Kidney tubule cell (primary cell): Measurements from ENCODE around the gene GATD1.
"Not testable (repeated sequence)": the region's sequence is repeated elsewhere in the genome, so short reads cannot be mapped to it uniquely, and the experiment has no call there.

ENCODE experiments used
- DNase-seq: peaks from one replicate; pipeline ENCODE4 v3.0.0-alpha.2; 2018; ENCODE audit warnings: low spot score

Gene GATD1

DNA sequence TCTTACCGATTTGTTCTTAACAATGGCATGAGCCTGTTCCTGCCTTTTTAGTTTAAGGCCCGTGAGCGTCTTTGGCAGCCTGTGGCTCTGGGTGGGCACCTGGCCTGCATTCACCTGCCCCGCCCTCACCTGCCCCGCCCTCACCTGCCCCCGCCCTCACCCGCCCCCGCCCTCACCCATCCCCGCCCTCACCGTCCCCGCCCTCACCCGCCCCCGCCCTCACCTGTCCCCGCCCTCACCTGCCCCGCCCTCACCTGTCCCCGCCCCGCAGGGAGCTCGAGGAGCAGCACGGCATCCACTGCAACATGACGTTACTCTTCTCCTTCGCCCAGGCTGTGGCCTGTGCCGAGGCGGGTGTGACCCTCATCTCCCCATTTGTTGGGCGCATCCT lies 14.2 kb downstream of the GATD1 start:
- no peak for DNase-seq

GRCh38 chr11:762421-763072 lies 14.7 kb downstream of the GATD1 start:
- DNase-seq, result peak; percentile 78

- no peak for DNase-seq
Observed at GRCh38 chr11:761526-762108, 15.7 kb downstream of the GATD1 start.

GRCh38 chr11:760236-760635 lies 17.1 kb downstream of the GATD1 start:
- no peak for DNase-seq

GRCh38 chr11:749731-750130 lies 27.6 kb downstream of the GATD1 start:
- no peak for DNase-seq

DNA sequence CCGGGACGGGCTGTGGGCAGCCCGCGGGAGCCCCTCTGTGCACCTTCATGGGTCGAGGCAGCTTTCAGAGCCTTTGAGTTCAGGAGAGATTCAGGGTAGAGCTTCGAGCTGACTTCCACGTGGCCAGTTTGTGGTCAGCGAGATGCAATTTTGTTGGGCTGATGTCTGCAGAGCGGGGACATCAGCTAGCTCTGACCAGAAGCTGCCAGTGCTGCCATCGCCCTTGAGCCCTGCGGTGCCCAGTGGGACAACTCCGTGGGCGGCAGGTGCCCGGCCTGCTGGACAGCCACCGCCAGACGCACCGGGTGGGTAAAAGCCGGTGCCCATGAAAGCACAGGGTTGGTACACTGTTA lies 29.3 kb downstream of the GATD1 start:
- DNase-seq, result peak; percentile 41

GRCh38 chr11:747158-748006 lies 29.9 kb downstream of the GATD1 start, which contains the start of gene TALDO1:
TSS of gene TALDO1 (plus strand) at chr11:747464. CDS start at chr11:747482, 18 bp downstream.
- DNase-seq, result peak; percentile 90

GRCh38 chr11:746289-747157 lies 30.8 kb downstream of the GATD1 start:
- DNase-seq, result peak; percentile 67

DNA sequence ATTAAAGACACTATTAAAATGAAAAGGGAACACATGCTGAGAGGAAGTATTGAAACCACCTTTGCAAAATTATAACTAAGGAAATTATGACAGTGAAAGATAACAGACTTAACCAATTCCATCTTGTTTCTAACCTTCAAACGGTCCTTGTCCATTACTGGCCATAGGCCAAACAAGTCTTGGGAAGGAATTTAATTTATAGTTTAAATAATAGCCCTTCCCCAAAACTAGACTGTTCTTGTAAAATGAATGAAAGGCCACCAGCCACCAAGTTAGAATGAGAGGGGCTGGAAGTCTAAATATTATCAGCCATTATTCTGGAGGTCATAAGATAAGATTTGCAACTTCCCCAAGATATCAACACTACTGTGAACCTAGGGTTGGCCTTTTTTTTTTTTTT lies 31.9 kb downstream of the GATD1 start:
- DNase-seq, result no peak

DNA sequence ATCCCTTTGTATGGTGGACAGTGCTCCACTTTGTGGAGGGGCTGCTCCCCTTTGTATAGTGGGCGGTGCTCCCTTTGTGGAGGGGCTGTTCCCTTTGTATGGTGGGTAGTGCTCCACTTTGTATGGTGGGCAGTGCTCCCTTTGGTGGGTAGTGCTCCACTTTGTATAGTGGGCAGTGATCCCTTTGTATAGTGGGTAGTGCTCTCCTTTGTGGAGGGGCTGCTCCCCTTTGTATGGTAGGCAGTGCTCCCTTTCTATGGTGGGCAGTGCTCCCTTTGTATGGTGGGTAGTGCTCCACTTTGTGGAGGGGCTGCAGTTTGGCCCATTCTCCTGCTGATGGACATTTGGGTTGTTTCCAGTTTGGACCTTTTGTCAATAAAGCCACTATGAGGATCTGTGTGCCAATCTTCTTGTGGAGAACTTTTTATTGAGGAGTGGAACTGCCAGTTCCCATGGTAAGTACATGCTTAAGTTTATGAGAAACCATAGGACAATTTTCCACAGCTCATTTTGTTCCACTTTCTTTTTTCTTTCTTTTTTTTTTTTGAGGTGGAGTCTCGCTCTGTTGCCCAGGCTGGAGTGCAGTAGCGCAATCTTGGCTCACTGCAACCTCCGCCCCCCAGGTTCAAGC lies 34.6 kb downstream of the GATD1 start:
- DNase-seq, result no peak

DNA sequence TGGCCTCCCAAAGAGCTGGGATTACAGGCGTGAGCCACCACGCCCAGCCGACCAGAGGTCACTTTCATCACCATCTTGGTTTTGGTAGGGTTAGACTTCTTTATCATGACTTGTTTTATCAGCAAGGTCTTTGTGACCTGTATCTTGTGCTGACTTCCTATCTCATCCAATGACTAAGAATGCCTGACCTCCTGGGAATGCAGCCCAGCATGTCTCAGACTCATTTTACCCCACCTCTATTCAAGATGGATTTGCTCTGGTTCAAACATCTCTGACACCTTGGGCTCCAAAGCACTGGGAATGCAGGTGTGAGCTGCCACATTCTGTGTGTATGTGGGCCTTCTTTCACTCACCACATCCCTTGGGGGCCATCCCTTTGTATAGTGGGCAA lies 35.1 kb downstream of the GATD1 start:
- peak; percentile 26 for DNase-seq

DNA sequence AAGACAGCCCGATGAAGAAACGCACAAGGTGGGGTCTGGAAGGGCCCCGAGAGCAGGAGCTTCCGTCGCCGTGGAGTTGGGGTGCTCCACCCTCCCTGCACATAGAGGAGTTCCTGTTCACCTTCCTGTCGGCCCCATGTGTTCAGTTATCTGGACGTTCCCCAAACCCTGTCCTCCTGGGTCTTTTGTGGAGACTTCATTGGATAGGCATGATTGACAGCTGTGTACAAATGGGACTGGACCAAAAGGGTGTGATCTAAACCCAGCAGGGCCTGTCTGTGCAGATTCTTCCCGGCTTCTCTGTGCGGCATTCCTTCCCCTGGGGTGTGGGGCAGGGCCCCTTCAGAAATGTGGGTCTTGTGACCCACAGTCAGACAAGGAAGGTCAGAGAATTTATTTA lies 39.4 kb downstream of the GATD1 start:
- DNase-seq, result not testable (repeated sequence)

- DNase-seq, result no peak
Observed at GRCh38 chr11:737366-737765, 39.9 kb downstream of the GATD1 start.

- not testable (repeated sequence) for DNase-seq
Observed at GRCh38 chr11:734541-734940, 42.7 kb downstream of the GATD1 start.

GRCh38 chr11:733072-733471 lies 44.2 kb downstream of the GATD1 start:
- DNase-seq, result no peak

DNA sequence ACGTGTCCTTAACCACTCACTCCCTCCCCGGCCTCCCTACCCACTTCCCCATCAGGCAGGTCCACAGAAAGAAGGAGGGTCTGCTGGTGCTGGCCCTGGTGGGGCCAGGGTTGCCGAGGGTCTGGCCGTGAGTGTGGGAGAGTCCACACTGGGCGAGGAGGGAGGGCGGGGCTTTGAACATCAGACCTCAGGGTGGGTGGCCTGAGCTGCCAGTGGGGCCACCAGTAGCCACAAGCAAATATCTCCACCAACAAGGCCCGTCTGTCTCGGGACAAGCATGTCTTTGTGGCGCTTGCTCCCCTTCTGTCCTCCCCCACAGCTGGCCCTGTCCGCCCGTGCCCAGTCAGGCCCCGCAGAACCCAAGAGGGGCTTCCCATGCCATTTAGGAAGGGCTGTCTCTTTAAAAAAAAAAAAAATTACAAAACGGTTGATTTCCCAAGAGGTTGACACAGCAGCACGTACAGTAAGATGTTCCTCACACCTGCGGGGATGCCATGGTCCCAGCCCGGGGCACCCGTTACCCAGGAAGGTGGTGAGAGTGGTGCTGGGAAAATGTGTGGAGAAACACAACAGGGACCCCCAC lies 47.7 kb downstream of the GATD1 start:
- no peak for DNase-seq

DNA sequence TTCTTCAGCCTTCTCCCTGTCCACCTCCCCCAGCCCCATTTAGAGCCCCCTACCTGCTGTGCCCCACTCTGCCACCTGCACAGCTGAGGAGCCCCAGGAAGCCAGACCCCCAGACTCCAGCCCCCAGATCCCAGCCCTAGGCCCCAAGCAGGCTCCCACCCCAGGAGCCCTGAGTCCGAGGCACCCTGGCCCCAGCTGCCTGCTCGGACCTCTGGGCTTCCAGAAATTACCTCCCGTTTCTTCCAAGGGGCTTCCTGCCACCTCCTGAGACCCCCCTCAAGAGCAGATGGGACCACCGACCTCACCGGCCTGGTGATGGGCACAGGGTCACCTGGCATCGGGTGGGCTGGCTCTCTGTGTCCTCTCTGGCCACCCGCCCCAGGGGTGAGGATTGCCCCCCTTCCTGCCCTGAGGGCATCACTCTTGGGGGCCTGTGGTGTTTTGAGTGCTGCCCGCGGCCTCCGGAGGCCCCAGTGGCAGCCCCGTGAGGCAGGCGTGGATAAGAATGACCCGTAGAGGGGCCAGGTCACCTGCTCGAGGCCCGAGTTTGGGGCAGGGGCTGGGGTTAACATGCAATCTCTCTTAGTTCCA lies 48.3 kb downstream of the GATD1 start:
- no peak for DNase-seq

DNA sequence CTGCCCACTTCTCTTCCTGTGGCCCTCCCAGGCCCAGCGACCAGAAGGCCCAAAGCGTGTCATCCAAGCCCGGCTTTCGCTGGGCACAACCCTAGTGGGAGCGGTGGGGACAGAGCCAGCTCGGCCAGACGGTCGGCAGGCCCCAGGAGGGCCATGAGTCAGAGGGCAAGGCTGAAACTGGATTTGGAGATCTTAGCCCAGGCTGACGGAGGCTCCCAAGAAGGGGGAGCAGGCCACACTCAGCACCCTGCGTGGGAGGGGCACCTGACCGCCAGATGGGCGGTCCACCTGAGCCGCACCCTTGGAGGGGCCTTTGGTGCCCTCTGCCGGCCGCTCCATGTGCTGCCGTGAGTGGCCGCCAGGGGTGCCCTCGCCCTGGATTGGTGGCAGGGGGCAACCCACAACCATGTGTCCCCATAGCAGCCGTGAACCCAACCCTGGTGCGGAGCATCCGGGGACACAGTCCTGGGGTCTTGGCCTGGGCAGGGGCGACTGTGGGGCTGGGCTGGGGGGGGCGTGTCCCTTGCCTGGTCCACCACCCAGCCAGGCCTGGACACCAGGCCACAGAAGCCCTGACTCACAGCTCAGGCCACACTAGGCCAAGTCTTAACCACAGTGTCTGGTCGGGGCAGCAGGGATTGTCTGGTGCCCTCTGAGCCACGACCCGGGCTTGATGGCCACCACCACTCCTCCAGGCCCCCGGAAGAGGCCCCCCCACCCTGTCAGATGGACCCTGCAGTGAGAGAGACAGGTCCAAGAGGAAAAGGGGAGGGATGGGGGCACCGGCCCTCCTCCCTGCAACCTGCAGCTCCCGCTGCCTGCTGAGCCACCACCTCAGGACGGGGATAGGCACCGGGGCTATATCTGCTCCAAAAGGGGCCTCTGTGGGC lies 49.2 kb downstream of the GATD1 start:
- peak; percentile 98 for DNase-seq

GRCh38 chr11:727281-727701 lies 50.0 kb downstream of the GATD1 start:
- DNase-seq, result no peak
